GM19099 (cell line): ENCODE measurements around the gene DUSP8.

ENCODE experiments used
- POLR2A ChIP-seq: IDR thresholded peaks from 3 replicates; pipeline ENCODE4 v1.6.1; 2011; ENCODE audit warnings: low read depth; ENCODE audit not compliant: insufficient read length; ENCODE audit errors: extremely low read depth

The DUSP8 gene

DNA sequence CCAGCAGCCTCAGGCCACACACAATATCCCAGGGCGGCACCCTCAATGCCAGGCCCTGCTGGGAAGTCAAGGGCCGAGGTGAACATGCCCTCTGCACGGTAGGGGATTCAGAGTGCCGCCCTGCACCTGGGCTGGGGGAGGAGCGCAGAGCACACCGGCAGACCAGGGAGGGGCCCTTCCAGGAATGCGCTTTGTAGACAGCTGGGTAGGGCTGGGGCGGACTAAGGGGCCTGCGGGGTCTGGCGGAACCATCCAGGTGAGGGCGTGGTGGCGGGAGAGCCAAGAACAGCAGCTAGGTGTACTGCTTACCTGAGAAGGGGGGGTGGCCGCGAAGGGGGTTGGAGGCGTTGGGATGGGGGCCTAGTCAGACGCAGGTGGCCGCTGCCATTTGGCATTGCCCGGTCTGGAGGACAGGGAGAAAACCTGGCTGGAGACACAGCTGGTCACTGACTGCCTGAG, 26.0 kb downstream of the DUSP8 start:
- TF ChIP-seq POLR2A = no peak

DNA sequence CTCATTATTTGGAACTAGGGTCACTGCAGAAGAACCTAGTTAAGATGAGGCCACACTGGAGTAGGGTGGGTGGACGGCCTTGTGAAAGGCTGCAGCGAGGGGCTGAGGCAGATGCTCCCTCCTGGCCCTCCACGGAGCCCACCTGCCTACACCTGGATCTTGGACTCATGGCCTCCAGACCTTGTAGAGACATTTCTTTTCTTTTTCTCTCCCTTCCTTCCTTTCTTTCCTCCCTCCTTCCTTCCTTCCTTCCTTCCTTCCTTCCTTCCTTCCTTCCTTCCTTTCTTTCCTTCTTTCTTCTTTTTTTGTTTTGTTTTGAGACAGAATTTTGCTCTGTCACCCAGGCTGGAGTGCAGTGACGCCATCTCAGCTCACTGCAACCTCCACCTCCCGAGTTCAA, 26.6 kb downstream of the DUSP8 start:
- no peak for TF ChIP-seq POLR2A

DNA sequence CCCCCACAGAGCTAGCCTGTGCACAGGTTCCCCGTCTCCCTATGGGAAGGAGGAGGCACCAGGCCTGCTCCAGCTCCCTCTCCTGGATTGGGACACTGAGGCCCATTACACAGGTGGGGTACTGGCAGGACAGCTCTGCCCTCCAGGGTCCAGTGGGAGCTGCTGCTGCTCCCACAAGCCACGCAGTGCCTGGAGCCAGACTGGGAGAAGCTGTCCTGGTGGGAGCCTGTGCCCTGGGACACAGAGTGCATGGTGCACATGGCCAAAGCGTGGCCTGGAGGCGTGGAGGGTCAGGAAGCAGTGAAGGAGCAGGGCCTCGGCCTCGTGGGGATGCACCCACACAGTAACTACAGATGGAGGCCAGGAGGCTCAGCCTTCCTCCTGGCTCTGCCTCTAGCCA, 27.5 kb downstream of the DUSP8 start:
- no peak for TF ChIP-seq POLR2A

DNA sequence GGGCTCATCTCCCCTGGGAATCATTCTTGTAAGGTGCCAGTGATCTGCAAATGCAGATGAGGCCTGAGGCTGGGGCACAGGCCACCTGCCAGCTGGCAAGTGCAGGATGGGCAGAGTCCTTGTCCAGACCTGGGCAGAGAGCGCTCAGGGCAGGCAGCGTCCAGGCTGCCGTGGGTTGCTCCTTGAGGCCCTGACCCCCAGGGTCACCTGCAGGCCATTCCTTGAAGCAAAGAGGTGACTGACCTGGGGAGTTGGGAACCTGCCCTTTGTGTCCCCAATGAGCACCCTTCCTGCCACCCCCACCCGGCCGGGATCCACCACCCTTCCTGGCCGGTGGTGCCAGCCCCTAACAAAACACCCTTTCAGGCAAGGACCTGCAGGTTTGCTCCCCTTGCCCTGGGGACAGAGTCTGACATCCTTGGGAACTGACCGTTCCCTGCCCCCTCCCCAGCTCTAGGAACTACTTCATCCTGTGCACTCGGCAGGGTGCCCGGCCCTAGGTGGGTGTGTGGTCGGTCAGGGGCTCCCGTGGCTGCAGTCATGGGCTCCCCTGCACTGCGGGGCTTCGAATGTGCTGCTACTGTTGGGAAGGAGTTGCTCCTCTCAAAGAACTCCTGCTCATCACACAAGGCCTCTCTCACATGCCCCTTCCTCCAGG, 28.3 kb downstream of the DUSP8 start:
- TF ChIP-seq POLR2A = no peak

DNA sequence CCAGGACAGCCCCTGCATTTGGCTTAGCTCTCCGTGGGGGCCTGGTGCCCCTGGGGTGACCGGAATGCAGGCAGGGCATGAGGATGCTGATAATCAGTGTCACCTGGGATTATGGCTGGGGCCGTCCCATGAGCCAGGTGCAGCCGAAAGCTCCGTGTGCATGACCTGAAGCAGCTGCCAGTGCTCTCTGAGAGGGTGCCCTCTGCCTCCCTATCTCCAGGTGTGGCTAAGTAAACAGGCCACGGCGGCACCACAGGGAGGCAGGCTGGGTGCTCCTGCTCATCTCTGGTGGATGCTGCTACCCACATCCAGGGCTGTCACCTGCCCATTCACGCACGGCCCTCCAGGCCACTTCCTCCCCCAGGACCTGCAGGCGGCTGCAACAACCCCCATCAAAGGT, 29.8 kb downstream of the DUSP8 start:
- TF ChIP-seq POLR2A = no peak

DNA sequence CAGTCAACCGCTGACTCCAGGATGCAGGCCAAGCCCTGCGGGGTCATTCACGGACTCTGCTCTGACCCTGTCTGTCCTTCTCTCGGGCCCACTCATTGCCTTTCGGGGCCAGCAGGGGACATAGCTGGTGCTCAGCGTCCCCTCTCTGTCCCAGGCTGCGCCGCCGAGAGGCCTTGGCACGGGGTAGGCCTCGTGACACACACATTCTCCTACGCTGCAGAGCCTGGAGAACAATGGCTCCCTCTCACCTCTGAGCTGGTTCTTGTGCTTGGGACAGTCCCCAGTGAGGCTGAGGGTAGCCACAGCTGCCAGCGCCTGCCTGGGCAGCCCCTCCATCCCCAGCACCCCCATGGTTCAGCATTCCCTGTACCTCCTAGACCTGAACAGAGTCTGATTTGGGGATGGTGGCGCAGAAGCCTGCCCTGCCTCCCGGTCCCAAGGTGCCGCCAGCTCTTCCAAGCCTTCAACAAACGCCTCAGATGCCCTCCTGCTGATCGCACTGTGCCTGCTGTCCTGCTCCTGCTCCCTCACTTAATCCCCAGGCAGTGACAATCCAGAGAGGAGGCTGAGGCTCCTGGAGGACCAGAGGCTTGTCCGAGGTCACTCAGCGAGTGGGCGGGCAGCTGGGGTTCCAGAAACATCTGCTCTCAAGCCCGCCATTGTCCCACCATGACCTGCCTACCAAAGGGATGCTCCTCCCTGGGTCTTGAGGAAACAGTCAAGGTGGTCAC, 30.4 kb downstream of the DUSP8 start:
- no peak for TF ChIP-seq POLR2A

DNA sequence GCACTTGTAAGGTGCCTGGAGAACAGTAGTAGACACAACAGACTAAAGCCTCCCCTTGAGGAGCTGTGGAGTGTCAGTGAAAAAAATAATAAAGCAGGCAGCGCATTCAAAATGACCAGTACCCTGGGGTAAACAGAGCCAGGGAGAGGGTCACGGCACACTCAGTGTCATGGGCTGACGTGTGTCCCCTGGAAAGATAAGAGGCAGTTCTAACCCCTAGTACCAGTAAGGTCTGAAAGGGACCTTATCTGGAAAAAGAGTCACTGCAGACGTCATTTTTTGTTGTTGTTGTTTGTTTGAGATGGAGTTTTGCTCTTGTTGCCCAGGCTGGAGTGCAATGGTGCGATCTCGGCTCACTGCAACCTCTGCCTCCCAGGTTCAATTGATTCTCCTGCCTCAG, 32.0 kb downstream of the DUSP8 start:
- TF ChIP-seq POLR2A = no peak

DNA sequence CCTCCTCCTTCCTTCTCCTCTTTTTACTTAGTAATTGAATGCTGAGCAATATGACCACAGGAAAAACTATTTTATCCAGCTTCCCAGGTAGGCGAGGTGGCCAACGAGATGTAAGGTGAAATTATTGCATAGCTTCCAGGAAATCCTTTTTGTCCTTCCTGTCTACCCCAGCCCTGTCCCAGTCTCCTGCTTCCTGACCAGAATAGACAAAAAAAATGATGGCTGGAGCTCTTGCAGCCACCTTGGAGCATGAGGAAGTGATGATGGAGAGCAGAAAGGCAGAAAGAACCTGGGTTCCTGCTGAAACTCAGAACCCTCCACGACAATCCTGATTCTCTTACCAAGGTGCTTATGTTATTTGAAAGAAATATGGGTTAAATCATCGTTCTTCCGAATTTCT, 33.9 kb downstream of the DUSP8 start:
- TF ChIP-seq POLR2A = no peak

DNA sequence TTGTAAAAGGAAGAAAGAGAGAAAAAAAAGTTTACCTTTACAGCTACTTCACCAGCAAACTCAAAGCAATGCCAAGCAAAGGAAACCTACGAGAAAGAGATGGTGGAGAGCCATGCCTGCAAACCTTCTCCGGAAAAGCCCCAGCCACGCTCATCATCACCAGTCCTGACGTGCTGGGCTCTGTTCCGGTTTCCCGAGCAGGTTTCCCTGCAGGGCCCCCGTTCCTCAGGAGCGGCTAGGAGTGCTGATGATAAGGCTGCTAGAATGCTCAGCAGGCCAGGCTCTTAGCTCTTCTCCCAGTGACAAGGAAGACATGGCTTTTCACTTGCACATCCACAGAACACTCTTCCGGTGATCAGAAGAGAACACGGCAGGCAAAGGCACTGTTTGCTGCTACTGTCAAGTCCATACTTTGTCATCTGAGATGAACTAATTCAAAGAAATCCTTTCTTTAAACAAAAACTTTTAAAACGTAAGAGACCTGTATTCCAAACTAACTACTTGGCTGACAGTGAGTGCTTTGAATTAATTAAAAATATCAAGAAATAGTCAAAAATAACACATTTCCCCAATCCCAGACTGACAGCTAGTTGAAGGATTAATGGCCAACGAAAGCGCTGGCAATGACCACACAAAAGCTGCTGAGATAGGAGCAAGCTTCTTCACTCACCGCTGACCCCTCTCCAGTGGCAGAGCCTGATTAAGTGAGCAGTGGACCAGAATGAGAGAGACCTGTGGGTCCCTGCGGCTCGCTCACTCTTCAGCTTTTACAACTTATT, 35.8 kb downstream of the DUSP8 start:
- TF ChIP-seq POLR2A = no peak

DNA sequence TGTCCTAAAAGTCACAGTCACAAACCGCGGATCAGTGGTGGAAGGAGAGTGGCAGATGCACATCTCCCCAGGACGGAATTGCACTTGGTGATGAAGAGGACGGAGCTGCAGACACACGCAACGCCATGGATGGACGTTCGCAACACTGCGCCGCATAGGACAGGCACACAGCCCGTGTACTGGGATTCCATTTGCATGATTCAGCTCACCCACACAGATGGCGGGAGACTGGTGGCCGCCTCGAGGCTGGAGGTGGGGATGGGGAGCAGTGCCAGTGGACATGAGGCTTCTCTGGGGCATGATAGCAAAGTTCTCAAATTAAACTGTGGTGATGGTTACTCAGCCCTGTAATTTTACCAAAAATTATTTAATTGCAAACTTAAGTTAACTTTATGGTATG, 37.4 kb downstream of the DUSP8 start:
- TF ChIP-seq POLR2A = no peak

DNA sequence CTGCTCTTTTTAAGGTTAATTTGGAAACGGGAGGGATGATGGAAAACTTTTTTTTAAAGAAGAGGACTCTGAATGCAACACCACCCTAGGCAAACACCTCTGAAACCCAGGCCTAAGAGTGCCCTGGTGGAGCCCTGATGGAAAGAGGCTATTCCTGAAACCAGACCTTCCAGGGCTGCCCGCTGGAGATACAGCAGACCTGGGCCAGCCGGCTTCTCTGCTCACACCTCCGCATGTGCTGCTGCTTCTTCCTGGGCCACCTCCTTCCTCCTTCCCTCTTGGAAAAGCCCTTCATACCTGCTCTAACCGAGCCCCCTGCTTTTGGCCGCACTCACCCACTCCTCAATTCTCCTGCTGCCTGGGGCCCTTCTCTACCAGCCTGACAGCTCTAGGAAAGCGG, 37.9 kb downstream of the DUSP8 start:
- no peak for TF ChIP-seq POLR2A

DNA sequence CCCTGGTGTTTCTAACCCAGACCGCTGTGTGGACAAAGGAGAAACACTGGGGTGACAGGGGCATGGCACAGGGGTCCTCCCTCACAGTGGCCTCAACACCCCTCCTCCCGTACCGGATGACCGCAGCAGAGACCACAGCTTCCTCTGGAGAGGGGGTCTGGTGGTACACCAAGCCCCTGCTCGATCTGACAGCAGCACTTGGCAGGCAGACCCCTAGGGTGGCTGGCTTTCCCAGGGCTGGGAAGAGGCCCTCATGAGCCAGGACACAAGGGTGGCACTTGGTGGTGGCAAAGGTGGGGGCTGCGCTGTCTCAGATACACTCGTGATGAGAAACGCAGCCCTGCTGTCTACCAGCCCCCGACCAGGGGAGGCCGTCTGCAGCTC, 38.7 kb downstream of the DUSP8 start:
- no peak for TF ChIP-seq POLR2A

DNA sequence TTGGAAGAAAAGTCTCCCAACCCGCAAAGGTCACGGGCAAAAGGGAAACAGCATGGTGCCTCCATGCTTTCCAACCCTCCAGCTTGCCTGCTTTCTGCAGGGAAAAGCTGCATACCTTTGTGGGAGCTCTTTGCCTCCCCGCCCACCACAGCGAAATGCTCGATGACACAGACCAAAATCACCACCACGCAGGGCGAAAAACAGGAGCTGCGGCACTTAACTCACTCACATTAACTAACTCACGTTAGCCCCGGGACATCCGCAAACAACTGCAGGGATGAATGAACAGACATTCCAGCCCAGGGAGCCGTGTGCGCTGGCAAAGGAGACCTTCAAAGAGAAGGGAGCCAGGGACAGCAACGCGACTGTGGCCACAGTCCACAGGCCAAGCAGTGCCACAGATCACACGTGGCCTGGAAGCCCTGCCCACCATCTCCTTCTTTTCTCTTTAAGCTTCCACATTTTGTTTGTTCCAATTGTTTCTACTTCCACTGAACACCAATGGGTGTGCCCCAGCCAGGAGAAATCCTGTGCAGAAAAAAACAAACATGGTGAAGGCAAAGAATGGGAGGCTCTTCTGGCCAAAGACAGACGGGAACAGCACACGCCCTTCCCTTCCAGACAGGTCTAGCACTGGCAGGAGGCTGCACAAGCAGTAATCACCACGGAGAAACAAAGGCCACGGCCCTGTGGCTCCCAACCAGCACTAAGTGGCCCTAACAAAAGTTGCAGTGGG, 39.3 kb downstream of the DUSP8 start:
- TF ChIP-seq POLR2A = no peak

DNA sequence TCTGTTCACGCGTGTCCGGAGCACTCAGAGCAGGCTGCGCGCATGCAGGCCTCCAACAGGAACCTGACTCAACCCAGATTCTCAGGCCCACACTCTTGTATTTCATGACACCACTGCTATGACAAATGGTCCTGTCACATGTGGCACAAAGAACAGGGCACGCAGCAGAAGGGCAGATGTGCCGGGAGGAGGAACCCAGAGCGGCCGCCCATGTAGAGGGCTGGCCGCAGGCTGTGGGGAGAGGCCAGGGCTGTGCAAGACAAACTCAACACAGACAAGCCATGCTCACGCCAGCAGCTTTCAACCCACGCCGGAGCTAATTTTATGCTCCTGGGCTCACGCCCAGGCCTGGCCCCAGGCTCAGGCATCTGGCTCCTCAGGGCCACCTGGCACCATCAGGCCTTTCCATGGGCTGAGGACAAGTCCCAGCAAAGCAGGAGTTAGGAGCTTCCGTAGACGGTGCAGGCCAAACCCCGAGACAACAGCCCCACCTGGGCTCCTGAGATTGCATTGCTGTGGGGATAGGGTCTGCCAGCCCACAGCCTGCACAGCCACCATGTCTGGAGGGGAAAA, 40.0 kb downstream of the DUSP8 start:
- no peak for TF ChIP-seq POLR2A
